Endothelial cell of umbilical vein (primary cell): ENCODE results near the gene KIFC3. TPM values are rescaled to one million over a fixed set of nuclear protein-coding genes. Genes with fewer than 3 reads are reported as not detected.

Experiments used
- BruUV-seq: library from RNA; stranded (reverse); fragments of 400-500 nt; replicated peaks from 2 replicates; lab custom pipeline; 2021; lab: Mats Ljungman, UMichigan
- CTCF ChIA-PET: fragments of 300-600, 350-600 bp; sonication (Branson Sonifier 250); formaldehyde crosslinking; loops from one replicate; lab custom pipeline; 2021; ENCODE audit warnings: antibody characterized with exemption, inconsistent platforms; lab: Charles Lee
- POLR2A ChIA-PET: fragments of 300-600, 350-600 bp; sonication (Branson Sonifier 250); formaldehyde crosslinking; loops from one replicate; lab custom pipeline; 2021; ENCODE audit warnings: antibody characterized with exemption, inconsistent platforms; lab: Charles Lee
- DNase-seq: peaks from one replicate; pipeline ENCODE4 v3.0.0-alpha.2; 2011; ENCODE audit warnings: low read depth, low spot score
- FAIRE-seq: peaks from 2 replicates; lab custom pipeline; 2011; peaks lifted over from hg19 to GRCh38; lab: Jason Lieb, UNC
- H2AFZ ChIP-seq: 2 replicates; pipeline ENCODE4 v1.6.0; 2012; ENCODE audit warnings: low read depth, low read length, control low read depth, inconsistent platforms
- H3K27ac ChIP-seq: 2 replicates; pipeline ENCODE4 v1.5.1; 2011; ENCODE audit warnings: low read depth, mild to moderate bottlenecking, control low read depth, low read length, moderate library complexity; ENCODE audit not compliant: insufficient read depth
- H3K27me3 ChIP-seq, 2 experiments: 2 replicates each; pipeline versions ENCODE4 v1.6.0 to v1.6.1; 2011; ENCODE audit warnings: low read length in 2 of 2, mixed read lengths in 1 of 2; ENCODE audit not compliant: control insufficient read depth in 2 of 2, insufficient read depth in 2 of 2
- H3K36me3 ChIP-seq, 2 experiments: 2 replicates in 1 of 2; 3 replicates in 1 of 2; pipeline ENCODE4 v1.5.1; 2011; ENCODE audit warnings: low read length in 2 of 2, mild to moderate bottlenecking in 1 of 2, moderate library complexity in 1 of 2; ENCODE audit not compliant: control insufficient read depth in 2 of 2, insufficient read depth in 2 of 2; ENCODE audit errors: extremely low read depth in 1 of 2
- H3K4me1 ChIP-seq: 3 replicates; pipeline ENCODE4 v1.5.1; 2011; ENCODE audit warnings: mild to moderate bottlenecking, low read length; ENCODE audit not compliant: control insufficient read depth, insufficient read depth; ENCODE audit errors: extremely low read depth
- H3K4me2 ChIP-seq: 2 replicates; pipeline ENCODE4 v1.6.1; 2011; ENCODE audit warnings: low read length, control low read depth, mixed read lengths; ENCODE audit not compliant: insufficient read depth
- H3K4me3 ChIP-seq, 3 experiments: fragments of 200-600 bp in 1 of 3; sonication (generic), shearing (Covaris generic) in 1 of 3; replicated peaks in 1 of 3; 2 replicates each; pipeline ENCODE4 v1.5.1; 2011 to 2016; ENCODE audit warnings: control low read depth in 3 of 3, low read length in 3 of 3, mild to moderate bottlenecking in 2 of 3, inconsistent platforms in 1 of 3, low read depth in 1 of 3, moderate library complexity in 1 of 3; ENCODE audit not compliant: insufficient read depth in 1 of 3
- H3K79me2 ChIP-seq: 2 replicates; pipeline ENCODE4 v1.6.0; 2012; ENCODE audit warnings: low read length, inconsistent platforms; ENCODE audit not compliant: control insufficient read depth, insufficient read depth
- H3K9ac ChIP-seq: replicated peaks from 2 replicates; pipeline ENCODE3; 2011; ENCODE audit warnings: low read length, control low read depth; ENCODE audit not compliant: insufficient read depth; ENCODE audit errors: extremely low read depth
- H3K9me1 ChIP-seq: replicated peaks from 3 replicates; pipeline ENCODE4 v1.6.0; 2011; ENCODE audit warnings: mild to moderate bottlenecking, low read length; ENCODE audit not compliant: control insufficient read depth, insufficient read depth; ENCODE audit errors: extremely low read depth
- H3K9me3 ChIP-seq: replicated peaks from 2 replicates; pipeline ENCODE4 v1.5.1; 2012; ENCODE audit warnings: low read length, inconsistent platforms; ENCODE audit not compliant: control insufficient read depth, insufficient read depth
- H4K20me1 ChIP-seq: replicated peaks from 2 replicates; pipeline ENCODE3; 2011; ENCODE audit warnings: mild to moderate bottlenecking, low read length; ENCODE audit not compliant: control insufficient read depth, insufficient read depth; ENCODE audit errors: extremely low read depth
- EZH2 ChIP-seq: IDR thresholded peaks from 2 replicates; pipeline ENCODE4 v1.6.1; 2012; ENCODE audit warnings: borderline replicate concordance, low read depth, mild to moderate bottlenecking, moderate library complexity, low read length, inconsistent platforms; ENCODE audit not compliant: severe bottlenecking
- FOS ChIP-seq: IDR thresholded peaks from 2 replicates; pipeline ENCODE4 v1.6.1; 2011; ENCODE audit warnings: mild to moderate bottlenecking, low read length, moderate library complexity, borderline replicate concordance; ENCODE audit not compliant: insufficient read depth
- GATA2 ChIP-seq: IDR thresholded peaks from 2 replicates; pipeline ENCODE4 v1.7.0; 2011; ENCODE audit warnings: low read depth, mild to moderate bottlenecking, moderate library complexity, mixed read lengths, low read length; ENCODE audit not compliant: insufficient read length, insufficient read depth
- JUN ChIP-seq: IDR thresholded peaks from 2 replicates; pipeline ENCODE4 v1.6.1; 2011; ENCODE audit warnings: borderline replicate concordance, low read depth; ENCODE audit not compliant: insufficient read length, insufficient read depth
- MAX ChIP-seq: IDR thresholded peaks from 2 replicates; pipeline ENCODE4 v1.6.1; 2011; ENCODE audit not compliant: insufficient read depth, insufficient read length
- MYC ChIP-seq: IDR thresholded peaks from one replicate; pipeline ENCODE4 v1.6.1; 2011; ENCODE audit warnings: mild to moderate bottlenecking, low read depth, low read length
- POLR2A ChIP-seq: IDR thresholded peaks from 2 replicates; pipeline ENCODE4 v1.6.1; 2012; ENCODE audit warnings: low read depth, mild to moderate bottlenecking, control low read depth, low read length
- POLR2AphosphoS5 ChIP-seq: IDR thresholded peaks from 2 replicates; pipeline ENCODE4 v1.6.1; 2012; ENCODE audit warnings: low read depth, mild to moderate bottlenecking, control low read depth, low read length, moderate library complexity; ENCODE audit not compliant: insufficient read depth
- dilution Hi-C: fragments of 300-500 bp; cut with MboI; formaldehyde crosslinking; loops from one replicate; pipeline ENCODE4 v1.15.0; 2019; ENCODE audit warnings: low sequenced_read_pairs; ENCODE audit not compliant: extremely low pct_ligation_motif_present
- intact Hi-C: fragments of 100-400 bp; cut with micrococcal nuclease; formaldehyde crosslinking; loops from one replicate; pipeline ENCODE4 v1.10.0; 2022
- polyA plus RNA-seq, 4 experiments: library from polyadenylated mRNA; depleted of rRNA in 3 of 4; stranded (reverse) in 3 of 4; unstranded in 1 of 4; fragments of >200 nt; gene quantifications; 2 replicates each; pipeline versions ENCODE4 v1.2.1 to v1.2.3, GENCODE V29; 2011 to 2012; ENCODE audit warnings: missing spikeins in 1 of 4
- total RNA-seq: library from RNA; stranded (reverse); gene quantifications from 2 replicates; pipeline ENCODE4 v1.2.3, GENCODE V29; 2021
- TF ChIP-seq, protein P1 (sequence below), 2 donors: IDR thresholded peaks; 1 replicate in 1 of 2; 2 replicates in 1 of 2; pipeline ENCODE4 v1.5.1; 2011; ENCODE audit warnings: low read length in 2 of 2, mild to moderate bottlenecking in 2 of 2, moderate library complexity in 2 of 2, control low read depth in 1 of 2, inconsistent platforms in 1 of 2, low read depth in 1 of 2; ENCODE audit not compliant: insufficient read depth in 1 of 2; ENCODE audit errors: extremely low read depth in 1 of 2

KIFC3 gene
- total and polyA plus RNA-seq, 2 donors (not counting 3 experiments of a cell fraction or from before 2014, with no cell fraction given), result 36.3 to 62.2 TPM

DNA sequence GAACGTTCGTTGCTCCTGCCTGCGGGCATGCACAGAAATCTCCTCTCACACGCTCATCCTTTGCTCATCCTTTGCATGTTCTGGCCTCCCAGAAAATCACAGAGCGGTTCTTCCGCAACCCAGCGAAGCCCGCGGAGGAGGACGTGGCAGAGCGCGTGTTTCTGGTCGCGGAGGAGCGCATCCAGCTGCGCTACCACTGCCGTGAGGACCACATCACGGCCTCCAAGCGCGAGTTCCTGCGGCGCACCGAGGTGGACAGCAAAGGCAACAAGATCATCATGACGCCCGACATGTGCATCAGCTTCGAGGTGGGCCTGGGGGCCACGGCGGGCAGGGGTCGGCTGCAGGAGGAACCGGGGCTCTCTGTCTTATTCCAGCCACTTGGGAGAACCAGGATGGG is 76.3 kb downstream of the KIFC3 start:
- Histone ChIP-seq H3K9me3 (no peaks in the 10 kb centered on the region), H4K20me1 (no peaks in the 10 kb centered on the region), H3K36me3 (no peaks in the 10 kb centered on the region), H3K27ac (no peak overlapping the region), H3K79me2 (no peaks in the 10 kb centered on the region), H2AFZ (no peak overlapping the region), H3K9ac (no peak overlapping the region), H3K9me1 (no peaks in the 10 kb centered on the region), H3K4me3 (no peak overlapping the region), H3K4me1 (no peaks in the 10 kb centered on the region), H3K4me2 (no peak overlapping the region), H3K27me3 (no peaks in the 10 kb centered on the region)
- dilution Hi-C loops (no loop called here), intact Hi-C loops (no loop called here)
- TF ChIP-seq EZH2, result no peak
- TF ChIP-seq, protein P1, sequence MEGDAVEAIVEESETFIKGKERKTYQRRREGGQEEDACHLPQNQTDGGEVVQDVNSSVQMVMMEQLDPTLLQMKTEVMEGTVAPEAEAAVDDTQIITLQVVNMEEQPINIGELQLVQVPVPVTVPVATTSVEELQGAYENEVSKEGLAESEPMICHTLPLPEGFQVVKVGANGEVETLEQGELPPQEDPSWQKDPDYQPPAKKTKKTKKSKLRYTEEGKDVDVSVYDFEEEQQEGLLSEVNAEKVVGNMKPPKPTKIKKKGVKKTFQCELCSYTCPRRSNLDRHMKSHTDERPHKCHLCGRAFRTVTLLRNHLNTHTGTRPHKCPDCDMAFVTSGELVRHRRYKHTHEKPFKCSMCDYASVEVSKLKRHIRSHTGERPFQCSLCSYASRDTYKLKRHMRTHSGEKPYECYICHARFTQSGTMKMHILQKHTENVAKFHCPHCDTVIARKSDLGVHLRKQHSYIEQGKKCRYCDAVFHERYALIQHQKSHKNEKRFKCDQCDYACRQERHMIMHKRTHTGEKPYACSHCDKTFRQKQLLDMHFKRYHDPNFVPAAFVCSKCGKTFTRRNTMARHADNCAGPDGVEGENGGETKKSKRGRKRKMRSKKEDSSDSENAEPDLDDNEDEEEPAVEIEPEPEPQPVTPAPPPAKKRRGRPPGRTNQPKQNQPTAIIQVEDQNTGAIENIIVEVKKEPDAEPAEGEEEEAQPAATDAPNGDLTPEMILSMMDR (IDR thresholded peaks at IDR 0.05; ENCODE audit: extremely low read depth in 1 of 2, insufficient read depth in 1 of 2, low read depth in 1 of 2, low read length in 2 of 2), result no peak
- TF ChIP-seq GATA2, result no peak
- no peak for TF ChIP-seq MAX
- no peak for TF ChIP-seq MYC
- TF ChIP-seq POLR2AphosphoS5, result no peak
- no peak for TF ChIP-seq POLR2A
- TF ChIP-seq JUN, result no peak
- TF ChIP-seq FOS, result no peak
- FAIRE-seq (no peak), DNase-seq (no peak)
- no TSS peak for BruUV-seq
- ChIA-PET CTCF (interaction anchor here (1.9 to 5.3 kb wide), 2 partner anchors 10 to 135 kb away, joined by 14 to 43 read pairs; partner anchors contain the start of gene KATNB1), POLR2A (no interaction called here)
